ELR (cell line): ENCODE results near the gene ATL1.
A peak's percentile ranks its signal among the peaks of the same experiment; 100 is the strongest.
"Not testable (repeated sequence)": the region's sequence is repeated elsewhere in the genome, so short reads cannot be mapped to it uniquely, and the experiment has no call there.

Experiments used
- DNase-seq: peaks from one replicate; pipeline ENCODE4 v3.0.0-alpha.2; 2015; ENCODE audit warnings: low read depth

The ATL1 gene

GRCh38 chr14:50534997-50535396 lies 24.9 kb upstream of the ATL1 start:
- DNase-seq: no peak

- DNase-seq: not testable (repeated sequence)
These were observed 21.9 kb upstream of the ATL1 start for GRCh38 chr14:50538034-50538433.

- no peak for DNase-seq
These were observed 20.9 kb upstream of the ATL1 start for GRCh38 chr14:50539051-50539450.

GRCh38 chr14:50541159-50541567 lies 18.8 kb upstream of the ATL1 start:
- DNase-seq: no peak

- peak; percentile 66 for DNase-seq
These were observed 17.0 kb upstream of the ATL1 start for GRCh38 chr14:50542941-50543418.

- no peak for DNase-seq
These were observed 15.0 kb upstream of the ATL1 start for GRCh38 chr14:50544911-50545310.

GRCh38 chr14:50545618-50546017 lies 14.3 kb upstream of the ATL1 start:
- no peak for DNase-seq

- no peak for DNase-seq
These were observed 9.7 kb upstream of the ATL1 start for GRCh38 chr14:50550294-50550693.

- DNase-seq: no peak
These were observed 8.1 kb upstream of the ATL1 start for GRCh38 chr14:50551877-50552276.

- peak; percentile 10 for DNase-seq
These were observed 7.1 kb upstream of the ATL1 start for GRCh38 chr14:50552796-50553195.

GRCh38 chr14:50560931-50561285 lies 963 bp downstream of the ATL1 start:
- DNase-seq: peak; percentile 45

GRCh38 chr14:50562841-50563240 lies 2.9 kb downstream of the ATL1 start:
- DNase-seq: no peak

- DNase-seq: no peak
These were observed 9.8 kb downstream of the ATL1 start for GRCh38 chr14:50569714-50570274.

- DNase-seq: no peak
These were observed 13.9 kb downstream of the ATL1 start for GRCh38 chr14:50573862-50574261.

GRCh38 chr14:50575769-50576168 lies 15.8 kb downstream of the ATL1 start:
- no peak for DNase-seq

GRCh38 chr14:50577982-50578381 lies 18.0 kb downstream of the ATL1 start:
- no peak for DNase-seq

- no peak for DNase-seq
These were observed 18.5 kb downstream of the ATL1 start for GRCh38 chr14:50578433-50578832.

GRCh38 chr14:50590464-50590863 lies 30.5 kb downstream of the ATL1 start:
- DNase-seq: no peak

- no peak for DNase-seq
These were observed 34.8 kb downstream of the ATL1 start for GRCh38 chr14:50594577-50595316.

- no peak for DNase-seq
These were observed 38.8 kb downstream of the ATL1 start for GRCh38 chr14:50598765-50599164.

- DNase-seq: peak; percentile 65
These were observed 39.9 kb downstream of the ATL1 start for GRCh38 chr14:50599700-50600444.

GRCh38 chr14:50600849-50601248 lies 40.9 kb downstream of the ATL1 start:
- no peak for DNase-seq

GRCh38 chr14:50601394-50601793 lies 41.4 kb downstream of the ATL1 start:
- peak; percentile 71 for DNase-seq
